ENCODE results near the gene APC2.

DNA sequence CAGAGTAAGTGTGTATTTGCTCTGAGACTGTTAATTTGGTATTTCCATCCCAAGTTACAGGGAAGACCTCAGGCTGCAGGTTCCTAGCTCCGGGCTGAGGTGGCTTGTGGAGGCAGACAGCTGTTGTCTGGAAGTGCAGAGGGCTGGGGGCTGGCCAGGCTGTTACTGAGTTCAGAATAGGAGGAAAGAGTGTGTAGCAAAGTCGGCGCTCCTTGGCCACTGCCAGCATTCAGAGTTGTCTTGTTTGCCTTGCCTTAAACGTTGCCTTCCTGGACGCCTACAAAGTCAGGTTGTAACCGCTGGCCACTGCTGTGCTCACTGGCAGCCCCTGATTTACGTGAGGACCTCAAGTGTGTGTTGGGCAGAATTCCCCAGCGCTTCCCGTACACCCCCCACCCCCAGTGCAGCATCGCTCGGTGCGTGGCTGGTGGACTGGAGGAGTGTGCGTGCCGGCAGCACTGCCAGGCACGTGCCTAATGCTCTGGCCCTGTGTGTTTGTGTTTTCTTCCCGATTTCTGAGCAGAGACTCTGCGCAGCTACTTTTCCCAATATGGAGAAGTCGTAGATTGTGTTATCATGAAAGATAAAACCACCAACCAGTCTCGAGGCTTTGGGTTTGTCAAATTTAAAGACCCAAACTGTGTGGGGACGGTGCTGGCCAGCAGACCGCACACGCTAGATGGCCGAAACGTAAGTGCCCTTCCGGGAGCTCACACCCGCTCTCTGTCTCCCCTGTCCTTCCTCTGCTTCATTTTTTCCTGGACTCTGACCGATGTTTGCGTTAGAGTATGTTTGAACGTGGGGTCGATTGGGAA, 32.0 kb upstream of the APC2 start:
- TF ChIP-seq, protein P1, sequence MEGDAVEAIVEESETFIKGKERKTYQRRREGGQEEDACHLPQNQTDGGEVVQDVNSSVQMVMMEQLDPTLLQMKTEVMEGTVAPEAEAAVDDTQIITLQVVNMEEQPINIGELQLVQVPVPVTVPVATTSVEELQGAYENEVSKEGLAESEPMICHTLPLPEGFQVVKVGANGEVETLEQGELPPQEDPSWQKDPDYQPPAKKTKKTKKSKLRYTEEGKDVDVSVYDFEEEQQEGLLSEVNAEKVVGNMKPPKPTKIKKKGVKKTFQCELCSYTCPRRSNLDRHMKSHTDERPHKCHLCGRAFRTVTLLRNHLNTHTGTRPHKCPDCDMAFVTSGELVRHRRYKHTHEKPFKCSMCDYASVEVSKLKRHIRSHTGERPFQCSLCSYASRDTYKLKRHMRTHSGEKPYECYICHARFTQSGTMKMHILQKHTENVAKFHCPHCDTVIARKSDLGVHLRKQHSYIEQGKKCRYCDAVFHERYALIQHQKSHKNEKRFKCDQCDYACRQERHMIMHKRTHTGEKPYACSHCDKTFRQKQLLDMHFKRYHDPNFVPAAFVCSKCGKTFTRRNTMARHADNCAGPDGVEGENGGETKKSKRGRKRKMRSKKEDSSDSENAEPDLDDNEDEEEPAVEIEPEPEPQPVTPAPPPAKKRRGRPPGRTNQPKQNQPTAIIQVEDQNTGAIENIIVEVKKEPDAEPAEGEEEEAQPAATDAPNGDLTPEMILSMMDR (conservative IDR thresholded peaks at IDR 0.05; ENCODE audit: low read length), result no peak
- no peak for TF ChIP-seq EZH2phosphoT487 (IDR thresholded peaks at IDR 0.05; ENCODE audit: borderline replicate concordance, low read depth, low read length)
